22Rv1 (cell line): ENCODE data around the gene B4GALNT3.

Source experiments
- H3K27ac ChIP-seq: fragments of 450-650 bp; 2 replicates; pipeline ENCODE4 v1.5.1; 2017
- CTCF ChIP-seq: fragments of 450-650 bp; IDR thresholded peaks from 2 replicates; pipeline ENCODE4 v1.5.1; 2017; ENCODE audit warnings: mild to moderate bottlenecking
- ZFX ChIP-seq: fragments of 450-650 bp; IDR thresholded peaks from 2 replicates; pipeline ENCODE4 v1.6.1; 2017; ENCODE audit warnings: antibody characterized with exemption, borderline replicate concordance

The B4GALNT3 gene

GRCh38 chr12:499837-500458 lies 40.2 kb downstream of the B4GALNT3 start:
- TF ChIP-seq ZFX (no peak), CTCF (no peak)
- no peak overlapping the region for H3K27ac ChIP-seq

DNA sequence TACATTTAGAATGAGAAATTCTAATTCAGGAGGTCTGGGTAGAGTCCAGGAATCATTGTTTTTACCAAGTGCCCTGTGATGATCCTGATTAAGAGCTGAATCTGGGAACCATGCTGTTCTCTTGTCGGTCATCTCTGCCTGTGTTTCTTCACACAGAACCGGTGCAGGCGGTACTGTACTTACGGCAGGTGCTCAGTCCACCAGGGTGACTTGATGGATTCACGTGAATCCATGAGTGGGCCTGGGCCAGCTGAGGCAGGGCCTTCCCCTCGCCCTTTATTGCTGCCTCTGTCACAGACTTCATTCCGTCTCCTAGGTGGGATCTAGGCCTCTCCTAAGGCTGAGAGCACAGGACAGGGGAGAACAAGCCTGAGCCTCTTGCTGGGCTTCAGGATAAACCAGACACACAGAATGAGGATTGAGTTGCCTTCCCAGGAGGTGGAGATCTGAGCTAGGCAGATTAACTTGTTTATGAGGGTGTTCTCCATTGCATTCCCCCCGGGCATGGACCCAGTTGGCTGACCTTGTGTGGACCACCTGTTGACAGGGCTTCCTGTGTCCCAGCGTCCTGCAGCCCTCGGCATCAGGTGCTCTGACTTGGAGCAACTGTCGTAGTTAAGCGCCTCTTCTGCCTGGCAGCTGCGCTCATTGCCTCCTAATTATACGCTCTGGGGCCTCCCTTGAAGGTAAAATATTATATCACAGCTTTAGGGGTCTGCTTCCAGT lies 42.1 kb downstream of the B4GALNT3 start:
- TF ChIP-seq CTCF (no peak), ZFX (no peak)
- peak overlapping the region; percentile 20; the same call in 1 of the 2 replicates for H3K27ac ChIP-seq

GRCh38 chr12:503111-503761 lies 43.5 kb downstream of the B4GALNT3 start:
- no peak for TF ChIP-seq CTCF
- no peak for TF ChIP-seq ZFX
- H3K27ac ChIP-seq: peak overlapping the region; percentile 20; the same call in 1 of the 2 replicates

GRCh38 chr12:505221-505620 lies 45.5 kb downstream of the B4GALNT3 start:
- TF ChIP-seq CTCF (no peak), ZFX (no peak)
- no peak overlapping the region for H3K27ac ChIP-seq

DNA sequence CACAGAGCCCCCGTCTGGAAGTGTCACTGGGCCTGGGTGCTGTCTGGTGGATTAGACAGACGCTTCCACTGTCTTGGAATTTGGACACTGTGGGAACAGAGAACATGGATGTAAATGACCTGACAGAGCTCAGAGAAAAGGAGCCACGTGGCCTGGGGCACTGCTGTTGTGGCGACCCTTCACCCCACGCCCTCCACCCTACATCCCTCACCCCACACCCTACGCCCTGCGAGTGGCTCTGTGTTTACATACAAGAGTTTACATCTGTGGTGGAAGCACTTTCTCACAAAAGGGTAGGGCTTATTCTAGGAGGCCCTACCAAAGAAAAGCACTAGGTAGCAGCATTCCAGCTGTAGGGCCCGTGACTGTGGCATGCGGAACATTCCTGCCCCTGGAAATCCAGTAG lies 47.7 kb downstream of the B4GALNT3 start:
- no peak overlapping the region for H3K27ac ChIP-seq
- no peak for TF ChIP-seq CTCF
- TF ChIP-seq ZFX: no peak

DNA sequence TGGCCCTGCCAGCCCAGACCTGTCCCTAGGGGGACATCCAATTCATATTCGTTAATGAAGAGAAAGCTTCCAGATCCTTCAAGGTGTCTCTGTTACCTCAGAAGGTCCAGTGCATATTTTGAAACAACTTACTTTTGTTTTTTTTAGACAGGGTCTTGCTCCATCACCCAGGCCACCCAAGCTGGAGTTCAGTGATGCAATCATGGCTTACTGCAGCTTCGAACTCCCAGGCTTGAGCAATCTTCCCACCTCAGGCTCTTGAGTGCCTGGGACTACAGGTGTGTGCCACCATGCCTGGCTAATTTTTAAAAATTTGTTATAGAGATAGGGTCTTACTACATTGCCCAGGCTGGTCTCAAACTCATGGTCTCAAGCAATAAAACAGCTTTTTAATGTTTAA lies 48.4 kb downstream of the B4GALNT3 start:
- TF ChIP-seq ZFX (no peak), CTCF (no peak)
- H3K27ac ChIP-seq: peak overlapping the region; percentile 94; the same call in 1 of the 2 replicates

DNA sequence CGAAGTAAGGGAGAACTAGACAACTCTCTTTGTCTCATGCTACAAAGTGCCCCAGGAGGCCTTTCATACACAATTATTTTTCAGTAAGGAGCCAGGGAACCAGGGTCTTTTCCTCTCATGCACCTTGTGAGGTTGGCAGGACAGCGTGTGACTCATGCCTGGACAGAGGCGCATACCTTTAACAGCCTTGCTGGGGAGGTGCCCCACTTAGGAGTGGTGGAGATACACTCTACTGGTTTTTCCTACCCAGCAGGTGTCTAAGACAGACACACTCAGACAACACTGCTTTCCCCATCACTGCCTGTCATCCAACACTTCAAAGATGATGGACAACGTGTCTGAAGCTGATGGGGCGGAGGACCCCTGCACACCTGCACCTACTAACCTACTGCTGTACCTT lies 49.1 kb downstream of the B4GALNT3 start:
- no peak for TF ChIP-seq ZFX
- no peak for TF ChIP-seq CTCF
- peak overlapping the region; percentile 94 for H3K27ac ChIP-seq
